IPS-18a (cell line): ENCODE data around the gene CDK14.

Source experiments
- H3K27ac ChIP-seq: one replicate; pipeline ENCODE4 v1.5.1; 2013; ENCODE audit warnings: low read length
- H3K27me3 ChIP-seq: one replicate; pipeline ENCODE4 v1.6.1; 2013; ENCODE audit warnings: mild to moderate bottlenecking, low read length; ENCODE audit not compliant: control insufficient read depth, insufficient read depth
- H3K36me3 ChIP-seq: one replicate; pipeline ENCODE4 v1.6.1; 2013; ENCODE audit warnings: low read depth, low read length; ENCODE audit not compliant: control insufficient read depth
- H3K4me1 ChIP-seq: one replicate; pipeline ENCODE4 v1.6.1; 2013; ENCODE audit warnings: low read depth, low read length; ENCODE audit not compliant: control insufficient read depth
- H3K4me3 ChIP-seq: one replicate; pipeline ENCODE4 v1.5.1; 2013; ENCODE audit warnings: low read length
- H3K9ac ChIP-seq: one replicate; pipeline ENCODE4 v1.6.1; 2013; ENCODE audit warnings: mild to moderate bottlenecking, low read length, moderate library complexity
- H3K9me3 ChIP-seq: one replicate; pipeline ENCODE4 v1.6.1; 2013; ENCODE audit warnings: low read depth, low read length; ENCODE audit not compliant: control insufficient read depth

The CDK14 gene

DNA sequence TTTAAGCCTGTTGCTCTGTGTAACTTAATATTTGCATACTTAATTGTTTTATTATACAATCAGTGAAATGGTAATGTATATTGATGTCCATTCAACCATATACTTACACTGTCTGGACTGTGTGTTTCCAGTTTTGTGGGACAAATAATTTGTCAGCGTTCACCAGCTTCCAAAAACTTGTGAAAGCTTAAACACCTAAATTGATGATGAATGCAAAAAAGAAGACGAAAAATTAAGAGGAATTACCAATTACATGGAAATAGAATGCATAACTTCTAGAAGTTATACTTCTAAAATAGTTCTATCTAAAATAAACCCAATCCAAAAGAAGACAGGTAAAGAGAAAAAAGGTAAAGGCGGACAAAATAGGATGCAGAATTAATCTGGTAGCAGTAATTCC, 513.1 kb downstream of the CDK14 start:
- H3K27me3 ChIP-seq = no peaks in the 10 kb centered on the region
- no peak overlapping the region for H3K27ac ChIP-seq
- H3K36me3 ChIP-seq = no peaks in the 10 kb centered on the region
- no peaks in the 10 kb centered on the region for H3K9me3 ChIP-seq
- H3K4me3 ChIP-seq = no peak overlapping the region
- H3K9ac ChIP-seq = no peak overlapping the region
- no peaks in the 10 kb centered on the region for H3K4me1 ChIP-seq

DNA sequence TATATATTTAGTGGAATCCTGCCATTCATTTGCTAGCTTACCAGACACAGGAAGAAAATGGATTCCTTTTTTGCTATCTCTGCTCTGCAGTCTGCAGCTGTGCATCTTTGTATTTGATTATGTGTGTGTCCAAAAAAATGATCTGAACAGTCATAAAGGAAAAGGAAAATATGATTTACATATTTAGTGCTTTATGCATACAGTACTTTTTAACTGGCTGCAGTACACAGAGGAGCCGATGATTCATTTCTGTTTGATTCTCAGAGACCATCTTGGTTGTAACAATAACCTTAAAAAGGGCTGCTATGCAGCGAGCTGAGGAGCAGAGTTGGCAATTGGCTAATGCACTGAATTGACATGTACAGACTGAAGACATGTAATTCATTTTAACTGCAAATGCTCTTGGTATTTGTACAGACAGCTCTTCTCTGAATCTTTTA, 516.8 kb downstream of the CDK14 start:
- no peaks in the 10 kb centered on the region for H3K4me1 ChIP-seq
- no peaks in the 10 kb centered on the region for H3K36me3 ChIP-seq
- H3K9me3 ChIP-seq = no peaks in the 10 kb centered on the region
- no peak overlapping the region for H3K9ac ChIP-seq
- H3K27ac ChIP-seq = no peak overlapping the region
- no peaks in the 10 kb centered on the region for H3K27me3 ChIP-seq
- H3K4me3 ChIP-seq = no peak overlapping the region

DNA sequence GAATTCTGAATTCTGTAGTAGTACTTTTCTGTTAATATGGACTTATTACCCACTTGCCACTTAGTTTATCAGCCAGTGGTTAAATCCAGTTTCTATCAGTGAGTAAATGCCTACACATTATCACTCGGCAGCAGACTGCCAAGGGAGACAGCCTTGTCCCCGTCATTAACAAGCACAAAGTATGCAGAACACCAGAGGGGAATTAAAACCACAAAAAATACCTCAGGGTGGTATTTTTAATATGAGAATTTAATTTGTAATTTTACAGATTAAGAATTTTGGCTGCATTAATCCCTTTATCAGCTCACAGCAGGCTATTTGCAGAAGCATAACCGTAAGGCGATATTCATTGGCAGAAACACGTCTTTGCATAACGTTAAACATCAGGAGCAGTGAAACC, 518.1 kb downstream of the CDK14 start:
- Histone ChIP-seq H3K27me3 (no peaks in the 10 kb centered on the region), H3K4me1 (no peaks in the 10 kb centered on the region), H3K36me3 (no peaks in the 10 kb centered on the region), H3K4me3 (no peak overlapping the region), H3K9me3 (no peaks in the 10 kb centered on the region), H3K9ac (no peak overlapping the region), H3K27ac (no peak overlapping the region)

DNA sequence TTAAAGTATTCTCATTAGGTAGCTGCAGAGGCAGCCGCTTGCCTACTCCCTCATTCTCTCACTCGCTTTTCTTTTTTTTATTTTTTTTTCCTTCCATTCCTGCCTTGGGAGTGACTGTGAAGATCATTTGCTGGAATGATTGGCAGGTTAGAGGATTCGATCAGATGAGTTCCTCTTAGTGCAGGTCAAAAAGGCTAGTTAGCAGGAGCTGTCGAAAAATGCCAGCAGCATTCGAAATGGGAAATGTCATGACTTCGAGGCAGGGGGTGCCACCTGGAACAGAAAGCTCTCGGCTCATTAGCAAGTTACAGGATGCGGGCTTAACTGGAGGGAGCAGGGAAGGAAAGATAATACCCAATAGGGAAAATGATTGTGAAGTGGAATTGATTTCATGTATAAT, 530.6 kb downstream of the CDK14 start:
- Histone ChIP-seq H3K4me3 (no peak overlapping the region), H3K9me3 (no peaks in the 10 kb centered on the region), H3K27me3 (no peaks in the 10 kb centered on the region), H3K9ac (no peak overlapping the region), H3K27ac (no peak overlapping the region), H3K4me1 (peaks cover 19% of the 10 kb centered on the region), H3K36me3 (no peaks in the 10 kb centered on the region)

DNA sequence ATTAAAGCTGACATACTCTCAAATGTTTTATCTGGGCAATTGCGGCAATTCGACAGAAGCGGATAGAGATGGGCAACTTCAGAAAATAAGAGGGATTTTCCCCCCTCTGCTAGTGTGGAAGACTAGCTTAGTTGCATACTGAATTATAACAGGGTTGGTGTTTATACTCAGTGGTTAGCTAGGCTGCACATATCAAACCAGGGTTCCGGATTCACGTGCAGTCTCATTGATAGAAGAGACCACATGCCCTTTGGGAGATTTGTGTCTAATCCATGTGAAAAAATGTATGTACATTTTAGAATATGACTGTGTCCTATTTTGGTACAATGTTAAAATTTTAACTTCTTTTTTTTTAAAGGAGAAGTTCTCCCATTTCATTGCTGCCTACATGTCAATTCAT, 531.2 kb downstream of the CDK14 start:
- H3K9ac ChIP-seq = no peak overlapping the region
- no peaks in the 10 kb centered on the region for H3K27me3 ChIP-seq
- H3K4me1 ChIP-seq = peaks cover 19% of the 10 kb centered on the region
- no peak overlapping the region for H3K4me3 ChIP-seq
- H3K36me3 ChIP-seq = no peaks in the 10 kb centered on the region
- no peaks in the 10 kb centered on the region for H3K9me3 ChIP-seq
- H3K27ac ChIP-seq = no peak overlapping the region

DNA sequence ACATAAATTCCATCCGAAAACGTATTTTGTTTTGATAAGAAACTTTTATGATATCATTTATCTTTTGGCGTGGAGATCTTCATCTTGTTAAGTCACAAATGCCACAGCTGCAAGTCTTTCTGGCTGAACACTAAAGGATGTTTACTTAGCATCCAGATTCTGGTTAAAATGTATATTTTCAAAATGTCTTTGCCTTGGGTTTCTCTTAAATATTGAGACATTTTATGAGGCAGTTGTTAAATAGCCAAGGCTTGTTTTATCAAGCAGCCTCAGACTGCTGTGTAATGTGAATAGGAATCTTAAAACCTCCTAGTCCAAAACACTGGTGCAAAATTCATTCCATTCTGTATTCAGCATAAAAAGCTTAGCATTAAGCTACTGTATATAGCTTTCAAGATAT, 531.8 kb downstream of the CDK14 start:
- H3K27ac ChIP-seq = no peak overlapping the region

DNA sequence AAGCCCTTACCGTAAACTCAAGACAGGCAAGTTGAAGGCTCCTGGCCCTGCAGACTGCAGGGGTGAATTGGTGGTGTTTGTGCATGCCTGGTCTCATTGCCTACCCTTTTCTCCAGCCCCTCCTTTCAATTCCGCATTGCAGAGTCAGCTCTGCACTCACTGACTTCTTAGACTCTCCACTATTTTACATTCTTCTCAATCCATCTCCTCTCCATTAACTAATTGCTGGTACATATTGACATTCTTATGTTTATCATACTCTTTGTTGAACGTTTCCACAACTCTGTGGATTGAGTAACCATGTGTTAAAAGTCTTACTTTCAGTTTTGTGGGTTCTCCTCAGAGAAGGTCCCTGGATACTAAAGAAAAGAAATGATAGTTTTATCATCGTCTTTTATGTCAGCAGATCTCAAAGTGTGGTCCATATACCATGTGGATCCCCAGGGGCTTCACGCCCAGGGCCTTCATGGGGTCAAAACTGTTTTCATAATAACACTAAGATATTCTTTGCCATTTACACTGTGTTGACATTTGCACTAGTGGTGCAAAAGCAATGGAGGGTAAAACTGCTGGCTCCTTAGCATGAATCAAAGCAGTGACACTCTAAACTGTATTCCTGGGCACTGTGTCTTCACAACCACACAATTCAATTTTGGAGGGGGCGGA, 532.7 kb downstream of the CDK14 start:
- H3K4me3 ChIP-seq = no peak overlapping the region
- no peaks in the 10 kb centered on the region for H3K9me3 ChIP-seq
- no peaks in the 10 kb centered on the region for H3K27me3 ChIP-seq
- H3K27ac ChIP-seq = no peak overlapping the region
- no peak overlapping the region for H3K9ac ChIP-seq
- H3K36me3 ChIP-seq = no peaks in the 10 kb centered on the region
- peaks cover 21% of the 10 kb centered on the region for H3K4me1 ChIP-seq

More for the DNA sequence above, 531.8 kb downstream of the CDK14 start:
- Histone ChIP-seq H3K4me1 (peaks cover 19% of the 10 kb centered on the region), H3K9ac (no peak overlapping the region), H3K9me3 (no peaks in the 10 kb centered on the region), H3K4me3 (no peak overlapping the region), H3K27me3 (no peaks in the 10 kb centered on the region), H3K36me3 (no peaks in the 10 kb centered on the region)

DNA sequence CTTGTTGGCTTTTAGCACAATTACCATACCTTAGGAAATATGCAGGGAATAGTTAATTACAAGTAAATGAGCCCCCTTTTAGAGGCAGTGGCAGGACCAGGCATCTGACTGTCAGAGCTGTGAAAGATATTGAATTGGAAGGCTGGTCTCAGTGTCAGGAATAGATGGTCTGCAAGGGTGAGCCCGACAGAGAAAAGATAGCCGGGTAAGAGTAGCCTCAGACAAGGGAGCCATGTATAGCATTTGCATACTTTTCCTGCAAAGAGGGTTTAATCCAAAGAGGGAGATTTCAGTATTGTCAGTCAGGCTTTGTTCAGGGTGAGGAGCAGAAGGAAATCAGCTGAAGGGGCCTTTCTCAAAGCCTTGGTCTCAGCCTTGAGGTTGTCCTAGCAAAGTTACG, 539.2 kb downstream of the CDK14 start:
- no peak overlapping the region for H3K27ac ChIP-seq
- H3K36me3 ChIP-seq = no peaks in the 10 kb centered on the region
- H3K9ac ChIP-seq = no peak overlapping the region
- no peak overlapping the region for H3K4me3 ChIP-seq
- no peaks in the 10 kb centered on the region for H3K27me3 ChIP-seq
- H3K9me3 ChIP-seq = no peaks in the 10 kb centered on the region
- peaks cover 26% of the 10 kb centered on the region for H3K4me1 ChIP-seq

DNA sequence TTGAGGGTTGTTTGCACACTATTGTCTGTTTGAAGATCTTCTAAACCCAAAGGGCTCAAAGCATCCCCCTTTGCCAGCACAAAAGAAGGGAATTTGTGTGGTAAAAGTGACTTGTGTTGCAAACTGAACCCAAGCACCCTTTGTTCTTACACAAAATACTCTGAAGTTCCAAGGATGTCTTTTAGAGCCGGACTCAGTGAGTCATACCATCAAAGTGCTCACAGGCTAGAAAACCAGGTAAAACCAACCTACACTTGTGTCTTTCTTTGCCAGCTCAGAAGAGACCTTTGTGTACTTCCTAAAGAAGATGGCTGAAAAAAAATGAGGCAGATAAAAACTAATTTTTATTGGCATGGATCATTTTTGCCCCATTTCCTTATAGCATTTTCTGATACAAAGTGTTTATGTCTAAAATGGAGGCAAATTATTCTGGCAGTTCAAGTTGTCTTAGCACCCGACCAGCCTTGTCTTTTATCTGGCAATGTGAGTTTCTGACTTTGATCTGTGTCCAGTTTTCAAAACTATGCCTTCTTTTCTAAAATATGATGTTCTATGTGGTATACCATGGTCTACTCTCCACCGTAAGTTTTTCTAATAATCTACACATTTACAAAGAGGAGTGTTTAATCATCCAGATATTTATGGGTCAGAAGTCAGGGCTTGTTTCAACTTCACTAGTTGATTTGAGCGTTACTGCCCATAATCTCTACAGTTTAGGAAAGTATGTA, 539.7 kb downstream of the CDK14 start:
- peaks cover 26% of the 10 kb centered on the region for H3K4me1 ChIP-seq
- no peak overlapping the region for H3K27ac ChIP-seq
- H3K4me3 ChIP-seq = no peak overlapping the region
- H3K27me3 ChIP-seq = no peaks in the 10 kb centered on the region
- no peaks in the 10 kb centered on the region for H3K36me3 ChIP-seq
- no peak overlapping the region for H3K9ac ChIP-seq
- H3K9me3 ChIP-seq = no peaks in the 10 kb centered on the region

DNA sequence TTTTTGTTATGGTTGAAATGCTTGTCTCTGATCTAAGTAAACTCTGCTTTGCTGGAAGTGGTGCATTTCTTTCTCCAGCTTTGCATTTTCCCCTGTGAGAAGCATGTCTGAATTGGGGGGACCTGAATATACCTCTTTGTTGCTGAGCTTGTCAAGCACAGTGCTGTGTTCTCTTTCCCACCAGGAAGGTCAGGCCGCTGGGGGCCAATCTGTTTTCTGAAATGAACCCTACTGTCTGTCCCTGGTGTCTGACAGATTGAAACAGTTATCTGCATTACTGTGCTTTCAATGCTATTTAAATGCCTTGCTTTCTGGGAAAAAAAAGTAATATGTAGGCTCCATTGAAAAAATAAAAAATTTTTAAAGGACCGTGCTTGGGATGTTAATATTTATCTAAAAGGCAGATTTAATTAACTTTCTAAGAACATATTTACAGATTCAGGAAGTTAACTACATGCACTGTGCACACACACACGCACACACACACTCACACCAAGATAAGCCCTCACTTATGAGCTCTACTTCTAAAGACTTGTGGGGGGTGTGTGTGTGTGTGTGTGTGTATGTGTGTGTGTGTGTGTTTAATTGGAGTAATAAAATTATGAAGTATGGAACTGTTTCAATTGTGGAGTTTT, 541.1 kb downstream of the CDK14 start:
- H3K27ac ChIP-seq = no peak overlapping the region
- H3K36me3 ChIP-seq = no peaks in the 10 kb centered on the region
- H3K27me3 ChIP-seq = no peaks in the 10 kb centered on the region
- H3K4me3 ChIP-seq = no peak overlapping the region
- no peak overlapping the region for H3K9ac ChIP-seq
- peaks cover 26% of the 10 kb centered on the region for H3K4me1 ChIP-seq
- no peaks in the 10 kb centered on the region for H3K9me3 ChIP-seq

DNA sequence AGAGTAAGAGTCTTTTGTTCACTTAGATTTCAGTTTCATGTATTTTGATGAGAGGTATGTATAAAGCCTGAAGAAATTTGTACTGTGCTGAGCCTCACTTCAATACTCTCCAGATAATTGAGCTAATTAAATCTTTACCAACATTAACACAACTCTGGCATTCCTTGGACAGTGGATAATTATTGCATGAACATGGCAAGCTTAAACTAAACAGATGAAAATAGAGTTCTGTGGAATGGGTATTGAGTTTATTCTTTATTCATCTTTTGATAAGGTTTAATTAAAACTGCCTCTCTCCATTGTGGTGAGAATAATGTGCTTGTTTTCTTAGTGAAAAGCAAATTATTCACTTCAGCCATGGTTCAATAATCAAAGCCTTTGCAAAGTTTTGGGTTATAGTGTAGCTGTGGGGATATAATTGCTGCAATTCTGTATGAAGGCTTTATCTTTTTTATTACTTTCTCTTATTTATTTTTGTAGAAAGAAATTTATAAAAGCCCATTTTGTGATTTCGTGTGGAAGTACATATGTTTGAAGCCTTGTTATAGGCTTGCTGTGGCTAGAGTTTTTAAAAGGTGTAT, 541.8 kb downstream of the CDK14 start:
- Histone ChIP-seq H3K36me3 (no peaks in the 10 kb centered on the region), H3K4me1 (peaks cover 26% of the 10 kb centered on the region), H3K27ac (no peak overlapping the region), H3K9ac (no peak overlapping the region), H3K9me3 (no peaks in the 10 kb centered on the region), H3K4me3 (no peak overlapping the region), H3K27me3 (no peaks in the 10 kb centered on the region)
